IPS DF 19.7 (cell line): ENCODE data around the gene NRP1.
A peak's percentile ranks its signal among the peaks of the same experiment; 100 is the strongest.

Source experiments
- DNase-seq: peaks from one replicate; pipeline ENCODE4 v3.0.0-alpha.2; 2013; ENCODE audit warnings: low read depth, low spot score

NRP1 gene

GRCh38 chr10:33186150-33186549, 148.3 kb downstream of the NRP1 start:
- DNase-seq = no peak

GRCh38 chr10:33183655-33184054, 150.8 kb downstream of the NRP1 start:
- no peak for DNase-seq

GRCh38 chr10:33180921-33181320, 153.5 kb downstream of the NRP1 start:
- no peak for DNase-seq

GRCh38 chr10:33180390-33180789, 154.1 kb downstream of the NRP1 start:
- no peak for DNase-seq

- no peak for DNase-seq
These were observed 155.4 kb downstream of the NRP1 start for GRCh38 chr10:33179067-33179466.

GRCh38 chr10:33178026-33178755, 156.3 kb downstream of the NRP1 start:
- DNase-seq = no peak

- DNase-seq = no peak
These were observed 157.8 kb downstream of the NRP1 start for GRCh38 chr10:33176688-33177087.

GRCh38 chr10:33174674-33175434, 159.6 kb downstream of the NRP1 start:
- no peak for DNase-seq

- no peak for DNase-seq
These were observed 168.6 kb downstream of the NRP1 start for GRCh38 chr10:33165911-33166310.

- no peak for DNase-seq
These were observed 170.3 kb downstream of the NRP1 start for GRCh38 chr10:33164060-33164709.

- DNase-seq = no peak
These were observed 172.3 kb downstream of the NRP1 start for GRCh38 chr10:33162248-33162575.

- DNase-seq = no peak
These were observed 172.8 kb downstream of the NRP1 start for GRCh38 chr10:33161550-33162247.

GRCh38 chr10:33160151-33160550, 174.3 kb downstream of the NRP1 start:
- peak; percentile 7 for DNase-seq

- no peak for DNase-seq
These were observed 177.4 kb downstream of the NRP1 start for GRCh38 chr10:33157103-33157502.

- peak; percentile 17 for DNase-seq
These were observed 178.5 kb downstream of the NRP1 start for GRCh38 chr10:33155720-33156638.

- no peak for DNase-seq
These were observed 179.9 kb downstream of the NRP1 start for GRCh38 chr10:33154590-33154989.

- DNase-seq = no peak
These were observed 180.5 kb downstream of the NRP1 start for GRCh38 chr10:33153968-33154327.

- DNase-seq = no peak
These were observed 181.1 kb downstream of the NRP1 start for GRCh38 chr10:33153251-33153967.

GRCh38 chr10:33152750-33153149, 181.7 kb downstream of the NRP1 start:
- DNase-seq = no peak

- DNase-seq = no peak
These were observed 182.3 kb downstream of the NRP1 start for GRCh38 chr10:33152146-33152545.
